NCI-H128 (cell line): ENCODE measurements around the gene NPBWR2.

Source experiments
- DNase-seq: peaks from one replicate; lab custom pipeline; 2025; ENCODE audit not compliant: unreplicated experiment; lab: John Stamatoyannopoulos, UW

Gene NPBWR2

GRCh38 chr20:64106981-64107735 lies at the start of gene NPBWR2:
TSS of gene NPBWR2 (minus strand) at chr20:64107565. CDS start at chr20:64106831, 734 bp downstream.
- DNase-seq = no peak

- no peak for DNase-seq
These were observed 48.9 kb upstream of the NPBWR2 start for GRCh38 chr20:64156136-64156885.

- no peak for DNase-seq
These were observed 48.1 kb upstream of the NPBWR2 start for GRCh38 chr20:64155258-64156135.

- DNase-seq = no peak
These were observed 47.4 kb upstream of the NPBWR2 start for GRCh38 chr20:64154590-64155257.

GRCh38 chr20:64153861-64154589 lies 46.7 kb upstream of the NPBWR2 start:
- DNase-seq = no peak

- DNase-seq = no peak
These were observed 46.0 kb upstream of the NPBWR2 start for GRCh38 chr20:64153410-64153809.

- peak; percentile 72 for DNase-seq
These were observed 45.5 kb upstream of the NPBWR2 start for GRCh38 chr20:64152906-64153305.

- DNase-seq = no peak
These were observed 44.5 kb upstream of the NPBWR2 start for GRCh38 chr20:64151633-64152530.

GRCh38 chr20:64150756-64151632 lies 43.6 kb upstream of the NPBWR2 start:
- no peak for DNase-seq

- DNase-seq = no peak
These were observed 42.6 kb upstream of the NPBWR2 start for GRCh38 chr20:64149809-64150560.

GRCh38 chr20:64149141-64149540 lies 41.8 kb upstream of the NPBWR2 start:
- no peak for DNase-seq

- DNase-seq = no peak
These were observed 41.2 kb upstream of the NPBWR2 start for GRCh38 chr20:64148581-64148980.

GRCh38 chr20:64146936-64147477 lies 39.6 kb upstream of the NPBWR2 start:
- no peak for DNase-seq

- no peak for DNase-seq
These were observed 39.1 kb upstream of the NPBWR2 start for GRCh38 chr20:64146301-64146935.

GRCh38 chr20:64145458-64146300 lies 38.3 kb upstream of the NPBWR2 start:
- no peak for DNase-seq
